Transverse colon (tissue), 4 donors: ENCODE measurements around the gene PIK3IP1. TPM values are rescaled to one million over a fixed set of nuclear protein-coding genes. Genes with fewer than 3 reads are reported as not detected.

Source experiments
- DNase-seq: peaks from one replicate; pipeline ENCODE4 v3.0.0-alpha.2; 2019
- H3K27ac ChIP-seq, 4 donors: fragments of 200-600 bp; sonication (generic); 2 replicates each; pipeline ENCODE4 v1.5.1; 2016 to 2018; ENCODE audit warnings: inconsistent platforms in 4 of 4
- H3K27me3 ChIP-seq: fragments of 200-600 bp; sonication (generic); 2 replicates; pipeline ENCODE4 v1.5.1; 2017; ENCODE audit warnings: inconsistent platforms
- H3K36me3 ChIP-seq, 4 donors: fragments of 200-600 bp; sonication (generic); 2 replicates each; pipeline ENCODE4 v1.5.1; 2017 to 2019; ENCODE audit warnings: inconsistent platforms in 4 of 4
- H3K4me1 ChIP-seq, 4 donors: fragments of 200-600 bp; sonication (generic); 2 replicates each; pipeline ENCODE4 v1.5.1; 2017 to 2020; ENCODE audit warnings: inconsistent platforms in 4 of 4
- H3K4me3 ChIP-seq, 4 donors: fragments of 200-600 bp; sonication (generic); 1 replicate in 1 of 4; 2 replicates in 3 of 4; pipeline versions ENCODE4 v1.5.1 to v1.6.1; 2017 to 2019; ENCODE audit warnings: inconsistent platforms in 4 of 4
- H3K9me3 ChIP-seq, 2 donors: fragments of 200-600 bp; sonication (generic); 2 replicates each; pipeline ENCODE4 v1.5.1; 2017 to 2019; ENCODE audit warnings: inconsistent platforms in 2 of 2
- CTCF ChIP-seq, 5 experiments: fragments of 200-600 bp in 3 of 5; fragments of 450-650 bp in 2 of 5; sonication (generic) in 3 of 5; IDR thresholded peaks; 1 replicate in 2 of 5; 2 replicates in 3 of 5; pipeline ENCODE4 v1.5.1; 2016 to 2017; ENCODE audit warnings: antibody characterized with exemption in 5 of 5, inconsistent platforms in 3 of 5, mild to moderate bottlenecking in 2 of 5, moderate library complexity in 1 of 5
- EP300 ChIP-seq: sonication (generic); formaldehyde crosslinking; IDR thresholded peaks from one replicate; pipeline ENCODE4 v1.6.1; 2017; ENCODE audit warnings: antibody characterized with exemption, low read depth
- POLR2A ChIP-seq: fragments of 450-650 bp; IDR thresholded peaks from one replicate; pipeline ENCODE4 v1.6.1; 2016; ENCODE audit warnings: antibody characterized with exemption, mild to moderate bottlenecking, moderate library complexity
- POLR2AphosphoS5 ChIP-seq, 3 donors: sonication (generic); formaldehyde crosslinking; IDR thresholded peaks; one replicate each; pipeline ENCODE4 v1.6.1; 2016; ENCODE audit warnings: antibody characterized with exemption in 3 of 3
- WGBS, 2 donors: methylation state at CpG; one replicate each; pipeline ENCODE4 v1.1.5; 2018; ENCODE audit warnings: low coverage in 1 of 2; 5-methylcytosine and 5-hydroxymethylcytosine counted together
- in situ Hi-C, 4 donors: fragments of 200-750 bp; cut with MboI; loops; one replicate each; pipeline versions ENCODE4 v1.15.0 to v1.15.1; 2017; ENCODE audit warnings: low sequenced_read_pairs in 3 of 4, low pct_ligation_motif_present in 1 of 4, low pct_unique_long_range_greater_than_20kb in 1 of 4
- intact Hi-C: fragments of 100-400 bp; cut with DNase I; formaldehyde crosslinking; loops from one replicate; pipeline ENCODE4 v1.15.1; 2023; ENCODE audit warnings: low total_unique reads
- total RNA-seq, 4 donors: library from RNA; depleted of rRNA; stranded (reverse); fragments of >200 nt; gene quantifications; one replicate each; pipeline ENCODE4 v1.1.0, GENCODE V29; 2016

The PIK3IP1 gene
- total RNA-seq, 4 donors from 2014 or later, result 11.6 to 46.7 (median 35.2) TPM

GRCh38 chr22:31289344-31289743 lies 2.9 kb downstream of the PIK3IP1 start:
- peak; percentile 5 for TF ChIP-seq POLR2A
- no peak for TF ChIP-seq CTCF (IDR thresholded peaks at IDR 0.05)
- no peak for TF ChIP-seq EP300
- peak in 2 of 3 donors; percentile 22 to 54 for TF ChIP-seq POLR2AphosphoS5 (IDR thresholded peaks at IDR 0.05)
- Histone ChIP-seq H3K36me3 (peaks cover 0 to 6% (median 0%) of the 10 kb centered on the region in 4 donors), H3K9me3 (no peaks in the 10 kb centered on the region), H3K4me3 (peak overlapping the region in 3 of 4 donors; percentile 62 to 75 (median 70)), H3K27ac (peak overlapping the region; percentile 95 to 99 (median 98)), H3K4me1 (peaks cover 19 to 76% (median 30%) of the 10 kb centered on the region in 4 donors), H3K27me3 (no peaks in the 10 kb centered on the region)
- in situ Hi-C loops (no loop called here), intact Hi-C loops (no loop called here)
- WGBS, 2 donors, result 34 to 60% methylated on average over 1 to 13 of the region's 13 CpGs
- peak; percentile 71 for DNase-seq

GRCh38 chr22:31288496-31289240 lies 3.6 kb downstream of the PIK3IP1 start:
- peak overlapping the region in 1 of 4 donors; percentile 70 for H3K4me3 ChIP-seq

GRCh38 chr22:31287818-31288495 lies 4.3 kb downstream of the PIK3IP1 start:
- H3K4me1 ChIP-seq, result peaks cover 21 to 67% (median 29%) of the 10 kb centered on the region in 4 donors
- in situ Hi-C loops, result no loop called here
- 70 to 77% methylated on average over 2 to 6 of the region's 6 CpGs for WGBS, 2 donors
- TF ChIP-seq EP300, result no peak
- TF ChIP-seq POLR2A, result peak; percentile 9
- TF ChIP-seq POLR2AphosphoS5 (IDR thresholded peaks at IDR 0.05), result peak in 2 of 3 donors; percentile 5 to 28
- no peak for TF ChIP-seq CTCF (IDR thresholded peaks at IDR 0.05)
- H3K27me3 ChIP-seq, result no peaks in the 10 kb centered on the region
- peak overlapping the region; percentile 95 to 99 (median 98) for H3K27ac ChIP-seq
- intact Hi-C loops, result no loop called here
- peak overlapping the region in 1 of 4 donors; percentile 70 for H3K4me3 ChIP-seq
- peaks cover 0 to 12% (median 2%) of the 10 kb centered on the region in 4 donors for H3K36me3 ChIP-seq
- no peaks in the 10 kb centered on the region for H3K9me3 ChIP-seq
- DNase-seq, result no peak

More at GRCh38 chr22:31288496-31289240, 3.6 kb downstream of the PIK3IP1 start:
- Histone ChIP-seq H3K36me3 (peaks cover 0 to 10% (median 0%) of the 10 kb centered on the region in 4 donors), H3K9me3 (no peaks in the 10 kb centered on the region), H3K27me3 (no peaks in the 10 kb centered on the region), H3K27ac (peak overlapping the region; percentile 95 to 99 (median 98)), H3K4me1 (peaks cover 22 to 74% (median 30%) of the 10 kb centered on the region in 4 donors)
- TF ChIP-seq POLR2A (no peak), CTCF (IDR thresholded peaks at IDR 0.05) (no peak), EP300 (no peak), POLR2AphosphoS5 (IDR thresholded peaks at IDR 0.05) (no peak)
- in situ Hi-C loops (no loop called here), intact Hi-C loops (no loop called here)
- DNase-seq, result no peak
- WGBS, 2 donors, result 59 to 83% methylated on average over 1 to 5 of the region's 5 CpGs
